Astrocyte (in vitro differentiated cells and primary cell): ENCODE measurements around the gene PRAMEF12. TPM values are rescaled to one million over a fixed set of nuclear protein-coding genes. Genes with fewer than 3 reads are reported as not detected.

Experiments
- DNase-seq: peaks from one replicate; pipeline ENCODE4 v3.0.0-alpha.2; 2010; ENCODE audit warnings: low read depth
- FAIRE-seq: peaks from 2 replicates; lab custom pipeline; 2011; peaks lifted over from hg19 to GRCh38; lab: Jason Lieb, UNC
- H2AFZ ChIP-seq: 2 replicates; pipeline ENCODE4 v1.6.0; 2012; ENCODE audit warnings: low read depth, low read length, inconsistent platforms
- H3K27ac ChIP-seq: 2 replicates; pipeline ENCODE4 v1.5.1; 2011; ENCODE audit warnings: low read depth, low read length, inconsistent platforms
- H3K27me3 ChIP-seq: 2 replicates; pipeline ENCODE4 v1.6.0; 2011; ENCODE audit warnings: low read length, inconsistent platforms; ENCODE audit not compliant: insufficient read depth
- H3K36me3 ChIP-seq: 2 replicates; pipeline ENCODE4 v1.5.1; 2011; ENCODE audit warnings: low read length, inconsistent platforms; ENCODE audit not compliant: insufficient read depth
- H3K4me1 ChIP-seq: 2 replicates; pipeline ENCODE4 v1.5.1; 2011; ENCODE audit warnings: low read length, inconsistent platforms; ENCODE audit not compliant: insufficient read depth
- H3K4me2 ChIP-seq: 2 replicates; pipeline ENCODE4 v1.6.0; 2012; ENCODE audit warnings: low read length, inconsistent platforms
- H3K4me3 ChIP-seq: 2 replicates; pipeline ENCODE4 v1.5.1; 2011; ENCODE audit warnings: low read depth, mild to moderate bottlenecking, low read length, inconsistent platforms; ENCODE audit not compliant: insufficient read depth
- H3K79me2 ChIP-seq: 2 replicates; pipeline ENCODE4 v1.6.0; 2012; ENCODE audit warnings: mild to moderate bottlenecking, low read length, inconsistent platforms; ENCODE audit not compliant: insufficient read depth
- H3K9ac ChIP-seq: 2 replicates; pipeline ENCODE4 v1.6.0; 2012; ENCODE audit warnings: mild to moderate bottlenecking, low read length, inconsistent platforms
- H3K9me3 ChIP-seq: 2 replicates; pipeline ENCODE4 v1.5.1; 2012; ENCODE audit warnings: low read depth, mild to moderate bottlenecking, low read length, inconsistent platforms; ENCODE audit not compliant: insufficient read depth
- H4K20me1 ChIP-seq: 2 replicates; pipeline ENCODE4 v1.6.0; 2012; ENCODE audit warnings: low read length, inconsistent platforms; ENCODE audit not compliant: insufficient read depth
- H3K27ac Mint-ChIP-seq: one replicate; pipeline ENCODE4 v1.8.0; 2021; ENCODE audit warnings: mild to moderate bottlenecking, mixed read lengths; ENCODE audit not compliant: unreplicated experiment
- H3K27me3 Mint-ChIP-seq: one replicate; pipeline ENCODE4 v1.8.0; 2021; ENCODE audit warnings: low read depth, mixed read lengths; ENCODE audit not compliant: unreplicated experiment
- H3K36me3 Mint-ChIP-seq: one replicate; pipeline ENCODE4 v1.8.0; 2021; ENCODE audit warnings: low read depth, mixed read lengths; ENCODE audit not compliant: unreplicated experiment
- H3K4me1 Mint-ChIP-seq: one replicate; pipeline ENCODE4 v1.8.0; 2021; ENCODE audit warnings: low read depth, mixed read lengths; ENCODE audit not compliant: unreplicated experiment
- H3K4me3 Mint-ChIP-seq: one replicate; pipeline ENCODE4 v1.8.0; 2021; ENCODE audit warnings: mild to moderate bottlenecking, moderate library complexity, mixed read lengths; ENCODE audit not compliant: unreplicated experiment
- H3K9me3 Mint-ChIP-seq: one replicate; pipeline ENCODE4 v1.8.0; 2021; ENCODE audit warnings: mild to moderate bottlenecking, mixed read lengths; ENCODE audit not compliant: unreplicated experiment
- EZH2 ChIP-seq: IDR thresholded peaks from 2 replicates; pipeline ENCODE4 v1.6.1; 2012; ENCODE audit warnings: mild to moderate bottlenecking, low read length, inconsistent platforms; ENCODE audit not compliant: insufficient read depth
- total RNA-seq: library from RNA; stranded (reverse); gene quantifications from 2 replicates; pipeline ENCODE4 v1.2.1, GENCODE V29; 2021
- TF ChIP-seq, protein P1 (sequence below): IDR thresholded peaks from 2 replicates; pipeline ENCODE4 v1.5.1; 2011; ENCODE audit warnings: low read depth, mild to moderate bottlenecking, inconsistent platforms, low read length, moderate library complexity; ENCODE audit not compliant: insufficient read depth

PRAMEF12 gene
- total RNA-seq, 1 donor from 2014 or later: 0.16 TPM

DNA sequence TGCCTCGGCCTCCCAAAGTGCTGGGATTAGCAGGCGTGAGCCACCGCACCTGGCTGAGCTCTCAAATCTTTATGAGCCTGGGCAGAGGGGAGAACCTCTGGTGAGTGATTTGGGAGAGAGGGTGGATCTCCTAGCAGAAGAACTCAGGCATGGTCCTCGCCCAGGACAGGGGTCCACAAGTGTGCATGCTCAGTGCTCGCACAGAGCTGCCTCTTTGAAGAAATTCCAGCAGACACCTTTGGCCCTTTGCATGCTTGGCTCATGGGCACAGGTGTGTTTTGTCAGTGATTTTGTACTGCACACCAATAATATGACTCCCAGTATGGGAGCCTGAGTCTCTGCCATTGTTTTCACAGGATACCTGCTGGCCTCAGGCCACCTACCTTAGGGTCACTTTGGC is 11.8 kb upstream of the PRAMEF12 start:
- H3K4me1 ChIP-seq: no peaks in the 10 kb centered on the region
- Mint-ChIP-seq H3K9me3 (no peaks in the 10 kb centered on the region), H3K27ac (no peak overlapping the region), H3K27me3 (peaks cover 37% of the 10 kb centered on the region), H3K4me1 (no peaks in the 10 kb centered on the region), H3K4me3 (no peak overlapping the region), H3K36me3 (no peaks in the 10 kb centered on the region)
- H3K4me3 ChIP-seq: no peak overlapping the region
- TF ChIP-seq, protein P1, sequence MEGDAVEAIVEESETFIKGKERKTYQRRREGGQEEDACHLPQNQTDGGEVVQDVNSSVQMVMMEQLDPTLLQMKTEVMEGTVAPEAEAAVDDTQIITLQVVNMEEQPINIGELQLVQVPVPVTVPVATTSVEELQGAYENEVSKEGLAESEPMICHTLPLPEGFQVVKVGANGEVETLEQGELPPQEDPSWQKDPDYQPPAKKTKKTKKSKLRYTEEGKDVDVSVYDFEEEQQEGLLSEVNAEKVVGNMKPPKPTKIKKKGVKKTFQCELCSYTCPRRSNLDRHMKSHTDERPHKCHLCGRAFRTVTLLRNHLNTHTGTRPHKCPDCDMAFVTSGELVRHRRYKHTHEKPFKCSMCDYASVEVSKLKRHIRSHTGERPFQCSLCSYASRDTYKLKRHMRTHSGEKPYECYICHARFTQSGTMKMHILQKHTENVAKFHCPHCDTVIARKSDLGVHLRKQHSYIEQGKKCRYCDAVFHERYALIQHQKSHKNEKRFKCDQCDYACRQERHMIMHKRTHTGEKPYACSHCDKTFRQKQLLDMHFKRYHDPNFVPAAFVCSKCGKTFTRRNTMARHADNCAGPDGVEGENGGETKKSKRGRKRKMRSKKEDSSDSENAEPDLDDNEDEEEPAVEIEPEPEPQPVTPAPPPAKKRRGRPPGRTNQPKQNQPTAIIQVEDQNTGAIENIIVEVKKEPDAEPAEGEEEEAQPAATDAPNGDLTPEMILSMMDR: no peak
- no peak for TF ChIP-seq EZH2
- H3K27me3 ChIP-seq: no peaks in the 10 kb centered on the region
- no peaks in the 10 kb centered on the region for H4K20me1 ChIP-seq
- DNase-seq (no peak), FAIRE-seq (no peak)
- H3K79me2 ChIP-seq: no peaks in the 10 kb centered on the region
- H3K27ac ChIP-seq: no peak overlapping the region
- peaks cover 3% of the 10 kb centered on the region for H3K9me3 ChIP-seq
- H2AFZ ChIP-seq: no peak overlapping the region
- H3K4me2 ChIP-seq: no peak overlapping the region
- no peaks in the 10 kb centered on the region for H3K36me3 ChIP-seq
- no peak overlapping the region for H3K9ac ChIP-seq

DNA sequence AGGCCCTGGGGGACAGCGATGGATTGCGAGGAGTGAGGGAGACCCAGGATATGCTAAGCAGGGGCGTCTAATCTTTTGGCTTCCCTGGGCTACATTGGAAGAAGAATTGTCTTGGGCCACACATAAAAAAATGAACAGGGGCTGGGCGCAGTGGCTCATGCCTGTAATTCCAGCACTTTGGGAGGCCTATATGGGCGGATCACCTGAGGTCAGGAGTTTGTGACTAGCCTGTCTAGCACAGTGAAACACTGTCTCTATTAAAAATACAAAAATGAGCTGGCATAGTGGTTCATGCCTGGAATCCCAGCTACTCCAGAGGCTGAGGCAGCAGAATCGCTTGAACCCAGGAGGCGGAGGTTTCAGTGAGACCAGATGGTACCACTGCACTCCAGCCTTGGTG is 10.8 kb upstream of the PRAMEF12 start:
- FAIRE-seq (no peak), DNase-seq (no peak)
- Histone ChIP-seq H3K79me2 (no peaks in the 10 kb centered on the region), H3K4me3 (no peak overlapping the region), H3K36me3 (no peaks in the 10 kb centered on the region), H3K9ac (no peak overlapping the region), H3K27me3 (no peaks in the 10 kb centered on the region), H3K4me1 (no peaks in the 10 kb centered on the region), H2AFZ (no peak overlapping the region), H3K27ac (no peak overlapping the region), H3K9me3 (peaks cover 3% of the 10 kb centered on the region), H3K4me2 (no peak overlapping the region), H4K20me1 (no peaks in the 10 kb centered on the region)
- no peak for TF ChIP-seq EZH2
- TF ChIP-seq, protein P1: no peak
- Mint-ChIP-seq H3K4me1 (no peaks in the 10 kb centered on the region), H3K4me3 (no peak overlapping the region), H3K9me3 (peaks cover 3% of the 10 kb centered on the region), H3K36me3 (no peaks in the 10 kb centered on the region), H3K27me3 (peaks cover 32% of the 10 kb centered on the region), H3K27ac (no peak overlapping the region)

DNA sequence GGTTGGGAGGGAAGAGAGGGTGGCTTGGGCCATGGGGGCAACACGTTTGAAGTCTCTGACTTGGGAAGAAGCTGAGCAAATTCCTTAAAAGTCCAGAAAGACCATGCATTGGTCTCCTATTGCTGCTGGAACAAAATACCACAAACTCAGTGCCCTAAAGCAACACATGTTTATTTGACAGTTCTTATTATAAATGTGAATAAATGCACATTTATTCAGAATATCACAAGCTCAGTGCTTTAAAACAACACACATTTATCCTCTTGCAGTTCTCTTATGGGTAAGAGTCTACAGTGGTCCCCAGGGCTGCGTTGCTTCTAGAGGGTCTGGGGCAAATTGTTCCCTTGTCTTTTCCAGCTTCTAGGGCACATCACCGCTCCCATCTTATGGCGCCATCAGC is 10.1 kb upstream of the PRAMEF12 start:
- H3K27ac ChIP-seq: no peak overlapping the region
- peaks cover 3% of the 10 kb centered on the region for H3K9me3 Mint-ChIP-seq
- H3K36me3 ChIP-seq: no peaks in the 10 kb centered on the region
- H3K27me3 ChIP-seq: no peaks in the 10 kb centered on the region
- H3K4me2 ChIP-seq: no peak overlapping the region
- H3K79me2 ChIP-seq: no peaks in the 10 kb centered on the region
- no peaks in the 10 kb centered on the region for H3K4me1 Mint-ChIP-seq
- H3K9ac ChIP-seq: no peak overlapping the region
- no peaks in the 10 kb centered on the region for H3K4me1 ChIP-seq
- H3K4me3 ChIP-seq: no peak overlapping the region
- FAIRE-seq: no peak
- H2AFZ ChIP-seq: no peak overlapping the region
- peaks cover 27% of the 10 kb centered on the region for H3K27me3 Mint-ChIP-seq
- no peak for DNase-seq
- TF ChIP-seq EZH2: no peak
- TF ChIP-seq, protein P1: no peak
- no peak overlapping the region for H3K27ac Mint-ChIP-seq
- peaks cover 6% of the 10 kb centered on the region for H3K9me3 ChIP-seq
- H3K36me3 Mint-ChIP-seq: no peaks in the 10 kb centered on the region
- no peaks in the 10 kb centered on the region for H4K20me1 ChIP-seq
- H3K4me3 Mint-ChIP-seq: no peak overlapping the region
